Suprapubic skin (tissue), 3 donors: ENCODE data around the gene GRK5.

Experiments used
- POLR2A ChIP-seq, 2 donors: fragments of 450-650 bp; IDR thresholded peaks; one replicate each; pipeline ENCODE4 v1.6.1; 2017; ENCODE audit warnings: antibody characterized with exemption in 2 of 2, mild to moderate bottlenecking in 2 of 2, moderate library complexity in 2 of 2
- TF ChIP-seq, protein P1 (sequence below), 2 donors: fragments of 200-600 bp in 1 of 2; fragments of 450-650 bp in 1 of 2; sonication (generic) in 1 of 2; IDR thresholded peaks; one replicate each; pipeline ENCODE4 v1.5.1; 2016 to 2019; ENCODE audit warnings: antibody characterized with exemption in 2 of 2, mild to moderate bottlenecking in 1 of 2, moderate library complexity in 1 of 2

DNA sequence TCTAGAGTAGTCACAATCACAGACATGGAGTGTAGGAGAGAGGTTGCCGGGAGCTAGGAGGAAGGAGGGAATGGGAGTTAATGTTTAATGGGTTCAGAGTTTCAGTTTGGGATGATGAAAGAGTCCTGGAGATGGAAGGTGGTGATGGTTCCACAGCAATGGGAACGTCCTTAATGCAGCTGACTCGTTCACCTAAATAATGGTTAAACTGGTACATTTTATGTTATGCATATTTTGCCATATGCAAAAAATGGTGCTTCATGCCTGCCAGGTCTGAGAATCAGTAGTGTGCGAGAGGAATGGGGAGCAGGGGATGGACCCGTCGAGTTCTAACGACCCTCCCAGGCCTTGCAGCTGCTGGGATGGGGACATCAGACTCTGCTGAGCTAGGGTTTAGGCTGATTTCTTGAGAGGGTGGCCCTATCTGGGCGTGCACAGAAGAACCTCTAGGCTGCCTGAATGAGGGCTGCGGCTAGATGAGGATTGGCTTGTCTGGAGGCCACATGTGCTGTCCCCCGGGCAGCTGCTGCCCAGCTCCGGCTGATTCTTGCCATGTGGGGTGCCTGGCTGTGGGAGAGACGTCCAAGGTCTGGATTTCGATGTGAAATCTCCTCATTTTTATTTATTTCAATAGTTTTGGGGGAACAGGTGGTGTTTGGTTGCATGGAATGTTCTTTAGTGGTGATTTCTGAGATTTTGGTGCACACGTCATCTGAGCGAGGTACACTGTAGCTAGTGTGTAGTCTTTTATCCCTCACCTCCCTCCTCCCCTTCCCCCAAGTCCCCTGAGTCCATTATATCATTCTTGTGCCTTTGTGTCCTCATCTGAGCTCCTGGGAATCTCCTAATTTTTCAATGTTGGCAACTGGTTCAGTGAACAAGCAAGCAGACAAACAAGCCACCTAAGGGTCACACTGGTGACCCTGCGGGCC, 116.0 kb downstream of the GRK5 start:
- TF ChIP-seq, protein P1, sequence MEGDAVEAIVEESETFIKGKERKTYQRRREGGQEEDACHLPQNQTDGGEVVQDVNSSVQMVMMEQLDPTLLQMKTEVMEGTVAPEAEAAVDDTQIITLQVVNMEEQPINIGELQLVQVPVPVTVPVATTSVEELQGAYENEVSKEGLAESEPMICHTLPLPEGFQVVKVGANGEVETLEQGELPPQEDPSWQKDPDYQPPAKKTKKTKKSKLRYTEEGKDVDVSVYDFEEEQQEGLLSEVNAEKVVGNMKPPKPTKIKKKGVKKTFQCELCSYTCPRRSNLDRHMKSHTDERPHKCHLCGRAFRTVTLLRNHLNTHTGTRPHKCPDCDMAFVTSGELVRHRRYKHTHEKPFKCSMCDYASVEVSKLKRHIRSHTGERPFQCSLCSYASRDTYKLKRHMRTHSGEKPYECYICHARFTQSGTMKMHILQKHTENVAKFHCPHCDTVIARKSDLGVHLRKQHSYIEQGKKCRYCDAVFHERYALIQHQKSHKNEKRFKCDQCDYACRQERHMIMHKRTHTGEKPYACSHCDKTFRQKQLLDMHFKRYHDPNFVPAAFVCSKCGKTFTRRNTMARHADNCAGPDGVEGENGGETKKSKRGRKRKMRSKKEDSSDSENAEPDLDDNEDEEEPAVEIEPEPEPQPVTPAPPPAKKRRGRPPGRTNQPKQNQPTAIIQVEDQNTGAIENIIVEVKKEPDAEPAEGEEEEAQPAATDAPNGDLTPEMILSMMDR (IDR thresholded peaks at IDR 0.05) = no peak
- no peak for TF ChIP-seq POLR2A (IDR thresholded peaks at IDR 0.05)
